Chondrocyte (in vitro differentiated cells): ENCODE results near the gene PRPF39. TPM values are rescaled to one million over a fixed set of nuclear protein-coding genes. Genes with fewer than 3 reads are reported as not detected.

Source experiments
- DNase-seq: peaks from one replicate; pipeline ENCODE4 v3.0.0; 2021; ENCODE audit warnings: mixed read lengths, low spot score
- H3K27ac Mint-ChIP-seq: one replicate; pipeline ENCODE4 v1.8.0; 2021; ENCODE audit warnings: mild to moderate bottlenecking, moderate library complexity, mixed read lengths; ENCODE audit not compliant: unreplicated experiment
- H3K27me3 Mint-ChIP-seq: 2 replicates; pipeline ENCODE4 v1.8.0; 2021; ENCODE audit warnings: low read depth, mixed read lengths
- H3K36me3 Mint-ChIP-seq: 2 replicates; pipeline ENCODE4 v1.8.0; 2021; ENCODE audit warnings: low read depth, mixed read lengths
- H3K4me1 Mint-ChIP-seq: 2 replicates; pipeline ENCODE4 v1.8.0; 2021; ENCODE audit warnings: low read depth, mild to moderate bottlenecking, mixed read lengths
- H3K4me3 Mint-ChIP-seq: one replicate; pipeline ENCODE4 v1.8.0; 2021; ENCODE audit warnings: mild to moderate bottlenecking, moderate library complexity, mixed read lengths; ENCODE audit not compliant: unreplicated experiment
- H3K9me3 Mint-ChIP-seq: 2 replicates; pipeline ENCODE4 v1.8.0; 2021; ENCODE audit warnings: low read depth, mixed read lengths
- CTCF ChIP-seq: fragments of 200-600 bp; sonication (generic); IDR thresholded peaks from 2 replicates; pipeline ENCODE4 v1.5.0; 2021; ENCODE audit warnings: antibody characterized with exemption, mild to moderate bottlenecking, moderate library complexity
- total RNA-seq: library from RNA; stranded (reverse); gene quantifications from 3 replicates; pipeline ENCODE4 v1.2.1, GENCODE V29; 2021

The PRPF39 gene
- total RNA-seq, 1 donor from 2014 or later = 37.1 TPM

GRCh38 chr14:45041641-45042040 is 42.3 kb upstream of the PRPF39 start:
- no peaks in the 10 kb centered on the region for H3K9me3 Mint-ChIP-seq
- H3K36me3 Mint-ChIP-seq = peaks cover 18% of the 10 kb centered on the region
- no peaks in the 10 kb centered on the region for H3K27me3 Mint-ChIP-seq
- H3K4me3 Mint-ChIP-seq = no peak overlapping the region
- no peaks in the 10 kb centered on the region for H3K4me1 Mint-ChIP-seq
- no peak overlapping the region for H3K27ac Mint-ChIP-seq
- DNase-seq = no peak
- TF ChIP-seq CTCF = no peak

GRCh38 chr14:45044638-45045037 is 39.3 kb upstream of the PRPF39 start:
- H3K36me3 Mint-ChIP-seq = peaks cover 19% of the 10 kb centered on the region
- H3K4me3 Mint-ChIP-seq = no peak overlapping the region
- H3K9me3 Mint-ChIP-seq = no peaks in the 10 kb centered on the region
- no peaks in the 10 kb centered on the region for H3K27me3 Mint-ChIP-seq
- no peaks in the 10 kb centered on the region for H3K4me1 Mint-ChIP-seq
- no peak for TF ChIP-seq CTCF
- no peak overlapping the region for H3K27ac Mint-ChIP-seq
- no peak for DNase-seq

- Mint-ChIP-seq H3K4me1 (no peaks in the 10 kb centered on the region), H3K4me3 (no peak overlapping the region), H3K36me3 (peaks cover 20% of the 10 kb centered on the region), H3K27ac (no peak overlapping the region), H3K27me3 (no peaks in the 10 kb centered on the region), H3K9me3 (no peaks in the 10 kb centered on the region)
- no peak for TF ChIP-seq CTCF
- DNase-seq = no peak
Measured at GRCh38 chr14:45048385-45048784, 35.5 kb upstream of the PRPF39 start.

- Mint-ChIP-seq H3K4me3 (no peak overlapping the region), H3K4me1 (no peaks in the 10 kb centered on the region), H3K27me3 (no peaks in the 10 kb centered on the region), H3K36me3 (peaks cover 22% of the 10 kb centered on the region), H3K9me3 (peaks cover 2% of the 10 kb centered on the region), H3K27ac (no peak overlapping the region)
- TF ChIP-seq CTCF = no peak
- no peak for DNase-seq
Measured at GRCh38 chr14:45051180-45051579, 32.7 kb upstream of the PRPF39 start.

- no peak for TF ChIP-seq CTCF
- no peaks in the 10 kb centered on the region for H3K27me3 Mint-ChIP-seq
- peaks cover 9% of the 10 kb centered on the region for H3K9me3 Mint-ChIP-seq
- no peak overlapping the region for H3K4me3 Mint-ChIP-seq
- no peak for DNase-seq
- H3K4me1 Mint-ChIP-seq = no peaks in the 10 kb centered on the region
- H3K27ac Mint-ChIP-seq = no peak overlapping the region
- peaks cover 22% of the 10 kb centered on the region for H3K36me3 Mint-ChIP-seq
Measured at GRCh38 chr14:45051896-45052295, 32.0 kb upstream of the PRPF39 start.
